WTC11 (cell line): Measurements from ENCODE around the gene LCORL. TPM values are rescaled to one million over a fixed set of nuclear protein-coding genes. Genes with fewer than 3 reads are reported as not detected.
A peak's percentile ranks its signal among the peaks of the same experiment; 100 is the strongest.

Experiments
- ATAC-seq: fragments of 200-7000 bp; cut with Tn5 transposase; 2 replicates; pipeline ENCODE4 v1.10.0; 2021; ENCODE audit warnings: mild to moderate bottlenecking, moderate library complexity
- CTCF ChIA-PET: fragments of 300-600 bp; sonication (Branson Sonifier 250); formaldehyde crosslinking; loops from one replicate; lab custom pipeline; 2021; ENCODE audit warnings: antibody characterized with exemption; lab: Charles Lee
- POLR2A ChIA-PET: fragments of 350-600 bp; sonication (Branson Sonifier 250); formaldehyde crosslinking; loops from one replicate; lab custom pipeline; 2021; ENCODE audit warnings: antibody characterized with exemption; lab: Charles Lee
- DNase-seq: peaks from one replicate; pipeline ENCODE4 v3.0.0; 2021; ENCODE audit warnings: low spot score
- H3K27ac Mint-ChIP-seq: 2 replicates; pipeline ENCODE4 v1.8.0; 2021; ENCODE audit warnings: mixed read lengths
- H3K27me3 Mint-ChIP-seq: 2 replicates; pipeline ENCODE4 v1.8.0; 2021; ENCODE audit warnings: low read depth, mild to moderate bottlenecking, moderate library complexity, mixed read lengths
- H3K36me3 Mint-ChIP-seq: 2 replicates; pipeline ENCODE4 v1.8.0; 2021; ENCODE audit warnings: mixed read lengths
- H3K4me1 Mint-ChIP-seq: 2 replicates; pipeline ENCODE4 v1.8.0; 2022; ENCODE audit warnings: mixed read lengths
- H3K4me3 Mint-ChIP-seq: 2 replicates; pipeline ENCODE4 v1.8.0; 2021; ENCODE audit warnings: mild to moderate bottlenecking, moderate library complexity, mixed read lengths
- H3K9me3 Mint-ChIP-seq: 2 replicates; pipeline ENCODE4 v1.8.0; 2021; ENCODE audit warnings: mixed read lengths
- EMX1 ChIP-seq: fragments of 250-450 bp; sonication (Bioruptor Pico); IDR thresholded peaks from 2 replicates; pipeline ENCODE4 v1.8.0; 2021; ENCODE audit warnings: mild to moderate bottlenecking
- FOXK1 ChIP-seq: sonication (generic); formaldehyde crosslinking; IDR thresholded peaks from 2 replicates; pipeline ENCODE4 v1.8.0; 2022; ENCODE audit warnings: mild to moderate bottlenecking, moderate library complexity, missing genetic modification reagents
- GABPB1 ChIP-seq: sonication (generic); formaldehyde crosslinking; IDR thresholded peaks from 2 replicates; pipeline ENCODE4 v1.8.1; 2023; ENCODE audit warnings: mild to moderate bottlenecking, missing genetic modification reagents
- GTF2I ChIP-seq: fragments of 250-450 bp; sonication (Bioruptor Pico); conservative IDR thresholded peaks from 2 replicates; pipeline ENCODE4 v1.4.0; 2021; ENCODE audit warnings: mild to moderate bottlenecking
- MLX ChIP-seq: sonication (generic); formaldehyde crosslinking; IDR thresholded peaks from 2 replicates; pipeline ENCODE4 v1.8.1; 2023; ENCODE audit warnings: mild to moderate bottlenecking, missing genetic modification reagents, moderate library complexity
- NFYB ChIP-seq: sonication (generic); formaldehyde crosslinking; conservative IDR thresholded peaks from 2 replicates; pipeline ENCODE4 v1.8.0; 2022; ENCODE audit warnings: low read depth, missing genetic modification reagents
- NR2C2 ChIP-seq: sonication (generic); formaldehyde crosslinking; IDR thresholded peaks from 2 replicates; pipeline ENCODE4 v1.8.0; 2022; ENCODE audit warnings: mild to moderate bottlenecking, missing genetic modification reagents
- SMAD3 ChIP-seq: sonication (generic); formaldehyde crosslinking; IDR thresholded peaks from 2 replicates; pipeline ENCODE4 v1.8.0; 2022; ENCODE audit warnings: missing genetic modification reagents, mild to moderate bottlenecking, borderline replicate concordance
- SOX15 ChIP-seq: fragments of 250-450 bp; sonication (Bioruptor Pico); IDR thresholded peaks from 2 replicates; pipeline ENCODE4 v1.9.0; 2021; ENCODE audit warnings: mild to moderate bottlenecking
- SP1 ChIP-seq: sonication (generic); formaldehyde crosslinking; conservative IDR thresholded peaks from 2 replicates; pipeline ENCODE4 v1.8.1; 2022; ENCODE audit warnings: missing genetic modification reagents
- TCF7 ChIP-seq: sonication (generic); formaldehyde crosslinking; IDR thresholded peaks from 2 replicates; pipeline ENCODE4 v1.8.0; 2022; ENCODE audit warnings: mild to moderate bottlenecking, low read depth, missing genetic modification reagents, moderate library complexity
- TP53 ChIP-seq: sonication (generic); formaldehyde crosslinking; IDR thresholded peaks from 2 replicates; pipeline ENCODE4 v1.8.1; 2023; ENCODE audit warnings: mild to moderate bottlenecking, missing genetic modification reagents
- ZBTB43 ChIP-seq: sonication (generic); formaldehyde crosslinking; IDR thresholded peaks from 2 replicates; pipeline ENCODE4 v1.8.1; 2023; ENCODE audit warnings: mild to moderate bottlenecking, missing genetic modification reagents
- ZNF121 ChIP-seq: sonication (generic); formaldehyde crosslinking; IDR thresholded peaks from 2 replicates; pipeline ENCODE4 v1.8.0; 2023; ENCODE audit warnings: missing genetic modification reagents
- ZNF416 ChIP-seq: fragments of 250-450 bp; sonication (Bioruptor Pico); IDR thresholded peaks from 2 replicates; pipeline ENCODE4 v1.9.0; 2021; ENCODE audit warnings: mild to moderate bottlenecking, inconsistent platforms
- total RNA-seq: library from RNA; stranded (reverse); gene quantifications from 3 replicates; pipeline ENCODE4 v1.2.3, GENCODE V29; 2021
- TF ChIP-seq, protein P1 (sequence below): sonication (generic); formaldehyde crosslinking; IDR thresholded peaks from 2 replicates; pipeline ENCODE4 v1.8.0; 2023; ENCODE audit warnings: missing genetic modification reagents, mild to moderate bottlenecking, borderline replicate concordance
- TF ChIP-seq, protein P2 (sequence below): sonication (generic); formaldehyde crosslinking; IDR thresholded peaks from 2 replicates; pipeline ENCODE4 v1.8.1; 2022; ENCODE audit warnings: low read depth, missing genetic modification reagents, borderline replicate concordance

The LCORL gene
- total RNA-seq, 1 experiment from 2014 or later, result 19.9 TPM

GRCh38 chr4:17817027-17817426 lies 204.5 kb downstream of the LCORL start:
- ATAC-seq (peak; percentile 67), DNase-seq (no peak)
- no peak overlapping the region for H3K27ac Mint-ChIP-seq
- peaks cover 10% of the 10 kb centered on the region for H3K4me1 Mint-ChIP-seq
- no peak overlapping the region for H3K4me3 Mint-ChIP-seq
- ChIA-PET POLR2A (no interaction called here), CTCF (interaction anchor here (0.5 to 1.7 kb wide), 14 partner anchors 8 to 776 kb away, joined by 3 to 7 read pairs (median 3); partner anchors contain the start of genes FAM184B and LAP3)
- H3K27me3 Mint-ChIP-seq, result no peaks in the 10 kb centered on the region
- TF ChIP-seq GABPB1 (CRISPR knock-in tag) (no peak), EMX1 (CRISPR knock-in tag) (no peak), MLX (CRISPR knock-in tag) (no peak), NR2C2 (CRISPR knock-in tag) (no peak), TCF7 (no peak), ZBTB43 (CRISPR knock-in tag) (no peak), TP53 (no peak)
- TF ChIP-seq, protein P1, sequence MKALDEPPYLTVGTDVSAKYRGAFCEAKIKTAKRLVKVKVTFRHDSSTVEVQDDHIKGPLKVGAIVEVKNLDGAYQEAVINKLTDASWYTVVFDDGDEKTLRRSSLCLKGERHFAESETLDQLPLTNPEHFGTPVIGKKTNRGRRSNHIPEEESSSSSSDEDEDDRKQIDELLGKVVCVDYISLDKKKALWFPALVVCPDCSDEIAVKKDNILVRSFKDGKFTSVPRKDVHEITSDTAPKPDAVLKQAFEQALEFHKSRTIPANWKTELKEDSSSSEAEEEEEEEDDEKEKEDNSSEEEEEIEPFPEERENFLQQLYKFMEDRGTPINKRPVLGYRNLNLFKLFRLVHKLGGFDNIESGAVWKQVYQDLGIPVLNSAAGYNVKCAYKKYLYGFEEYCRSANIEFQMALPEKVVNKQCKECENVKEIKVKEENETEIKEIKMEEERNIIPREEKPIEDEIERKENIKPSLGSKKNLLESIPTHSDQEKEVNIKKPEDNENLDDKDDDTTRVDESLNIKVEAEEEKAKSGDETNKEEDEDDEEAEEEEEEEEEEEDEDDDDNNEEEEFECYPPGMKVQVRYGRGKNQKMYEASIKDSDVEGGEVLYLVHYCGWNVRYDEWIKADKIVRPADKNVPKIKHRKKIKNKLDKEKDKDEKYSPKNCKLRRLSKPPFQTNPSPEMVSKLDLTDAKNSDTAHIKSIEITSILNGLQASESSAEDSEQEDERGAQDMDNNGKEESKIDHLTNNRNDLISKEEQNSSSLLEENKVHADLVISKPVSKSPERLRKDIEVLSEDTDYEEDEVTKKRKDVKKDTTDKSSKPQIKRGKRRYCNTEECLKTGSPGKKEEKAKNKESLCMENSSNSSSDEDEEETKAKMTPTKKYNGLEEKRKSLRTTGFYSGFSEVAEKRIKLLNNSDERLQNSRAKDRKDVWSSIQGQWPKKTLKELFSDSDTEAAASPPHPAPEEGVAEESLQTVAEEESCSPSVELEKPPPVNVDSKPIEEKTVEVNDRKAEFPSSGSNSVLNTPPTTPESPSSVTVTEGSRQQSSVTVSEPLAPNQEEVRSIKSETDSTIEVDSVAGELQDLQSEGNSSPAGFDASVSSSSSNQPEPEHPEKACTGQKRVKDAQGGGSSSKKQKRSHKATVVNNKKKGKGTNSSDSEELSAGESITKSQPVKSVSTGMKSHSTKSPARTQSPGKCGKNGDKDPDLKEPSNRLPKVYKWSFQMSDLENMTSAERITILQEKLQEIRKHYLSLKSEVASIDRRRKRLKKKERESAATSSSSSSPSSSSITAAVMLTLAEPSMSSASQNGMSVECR (CRISPR knock-in tag), result no peak
- H3K9me3 Mint-ChIP-seq, result no peaks in the 10 kb centered on the region
- H3K36me3 Mint-ChIP-seq, result peaks cover 41% of the 10 kb centered on the region

DNA sequence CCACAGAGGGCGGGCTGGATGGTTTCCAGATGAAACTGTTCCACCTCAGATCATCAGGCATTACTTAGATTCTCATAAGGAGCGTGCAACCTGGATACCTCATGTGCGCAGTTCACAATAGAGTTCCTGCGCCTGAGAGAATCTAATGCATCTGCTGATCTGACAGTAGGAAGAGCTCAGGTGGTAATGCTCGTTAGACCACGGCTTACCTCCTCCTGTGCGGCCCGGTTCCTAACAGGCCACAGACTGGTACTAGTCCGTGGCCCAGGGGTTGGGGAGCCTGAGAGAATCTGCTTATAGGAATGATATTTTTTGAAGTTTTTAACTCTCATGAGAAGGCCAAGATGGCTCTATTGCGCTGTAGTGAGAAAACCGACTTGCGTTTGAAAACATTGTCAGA lies 205.4 kb downstream of the LCORL start:
- Mint-ChIP-seq H3K36me3 (peaks cover 37% of the 10 kb centered on the region), H3K9me3 (no peaks in the 10 kb centered on the region), H3K4me1 (peaks cover 11% of the 10 kb centered on the region), H3K27me3 (no peaks in the 10 kb centered on the region), H3K27ac (no peak overlapping the region), H3K4me3 (no peak overlapping the region)
- DNase-seq (no peak), ATAC-seq (no peak)
- CTCF ChIA-PET, result interaction anchor here (0.8 to 1.7 kb wide), 6 partner anchors 8 to 239 kb away, joined by 3 to 7 read pairs (median 4); partner anchors contain the start of gene LAP3
- TF ChIP-seq, protein P1 (CRISPR knock-in tag), result no peak
- TF ChIP-seq SP1 (CRISPR knock-in tag) (no peak), SOX15 (CRISPR knock-in tag) (no peak), FOXK1 (no peak), SMAD3 (CRISPR knock-in tag) (no peak), GTF2I (CRISPR knock-in tag) (no peak), ZNF121 (CRISPR knock-in tag) (no peak), TCF7 (no peak), ZNF416 (CRISPR knock-in tag) (no peak), NFYB (CRISPR knock-in tag) (no peak)
- TF ChIP-seq, protein P2, sequence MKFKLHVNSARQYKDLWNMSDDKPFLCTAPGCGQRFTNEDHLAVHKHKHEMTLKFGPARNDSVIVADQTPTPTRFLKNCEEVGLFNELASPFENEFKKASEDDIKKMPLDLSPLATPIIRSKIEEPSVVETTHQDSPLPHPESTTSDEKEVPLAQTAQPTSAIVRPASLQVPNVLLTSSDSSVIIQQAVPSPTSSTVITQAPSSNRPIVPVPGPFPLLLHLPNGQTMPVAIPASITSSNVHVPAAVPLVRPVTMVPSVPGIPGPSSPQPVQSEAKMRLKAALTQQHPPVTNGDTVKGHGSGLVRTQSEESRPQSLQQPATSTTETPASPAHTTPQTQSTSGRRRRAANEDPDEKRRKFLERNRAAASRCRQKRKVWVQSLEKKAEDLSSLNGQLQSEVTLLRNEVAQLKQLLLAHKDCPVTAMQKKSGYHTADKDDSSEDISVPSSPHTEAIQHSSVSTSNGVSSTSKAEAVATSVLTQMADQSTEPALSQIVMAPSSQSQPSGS, result no peak
- POLR2A ChIA-PET, result no interaction called here
